HT1080 (cell line): ENCODE results near the gene RNF19B. TPM values are rescaled to one million over a fixed set of nuclear protein-coding genes. Genes with fewer than 3 reads are reported as not detected.

Experiments
- DNase-seq: peaks from one replicate; pipeline ENCODE4 v3.0.0-alpha.2; 2015; ENCODE audit warnings: low read depth
- total RNA-seq: library from RNA; depleted of rRNA; stranded (reverse); fragments of >200 nt; shearing (Covaris generic); gene quantifications from 2 replicates; pipeline ENCODE4 v1.2.3, GENCODE V29; 2014; rRNA removed

RNF19B gene
- total RNA-seq, 1 experiment from 2014 or later = 27.0 TPM

GRCh38 chr1:32890516-32891240 lies 73.9 kb downstream of the RNF19B start:
- DNase-seq = no peak

- no peak for DNase-seq
These were observed 74.8 kb downstream of the RNF19B start for GRCh38 chr1:32889731-32890278.

GRCh38 chr1:32888677-32889420 lies 75.8 kb downstream of the RNF19B start:
- DNase-seq = no peak

GRCh38 chr1:32888134-32888533 lies 76.5 kb downstream of the RNF19B start:
- no peak for DNase-seq

GRCh38 chr1:32887623-32888022 lies 77.0 kb downstream of the RNF19B start:
- DNase-seq = no peak

GRCh38 chr1:32886828-32887414 lies 77.7 kb downstream of the RNF19B start:
- no peak for DNase-seq

Other genes starting within 250 kb of the RNF19B start
- 165 and 185 TPM in 2 replicates for gene YARS1, start 147.5 kb downstream of the RNF19B start, total RNA-seq
- gene S100PBP, start 147.2 kb downstream of the RNF19B start, total RNA-seq = 16.8 TPM in 2 replicates
- gene FNDC5, start 93.9 kb downstream of the RNF19B start, total RNA-seq = 1.4 TPM in 1 of 2 replicates, not detected in the other
- not detected in 2 replicates for gene HPCA, start 78.3 kb downstream of the RNF19B start, total RNA-seq
- gene TMEM54, start 63.4 kb downstream of the RNF19B start, total RNA-seq = 43.7 and 47.4 TPM in 2 replicates
- gene AK2, start 72.1 kb upstream of the RNF19B start, total RNA-seq = 168 and 183 TPM in 2 replicates
- 2.3 and 5.5 TPM in 2 replicates for gene AZIN2, start 116.3 kb upstream of the RNF19B start, total RNA-seq
- gene TRIM62, start 217.2 kb upstream of the RNF19B start, total RNA-seq = 1.5 and 2.7 TPM in 2 replicates